NCI-H69 (cell line): ENCODE measurements around the gene ECE1.

Experiments used
- DNase-seq: peaks from one replicate; lab custom pipeline; 2025; lab: John Stamatoyannopoulos, UW

Gene ECE1

DNA sequence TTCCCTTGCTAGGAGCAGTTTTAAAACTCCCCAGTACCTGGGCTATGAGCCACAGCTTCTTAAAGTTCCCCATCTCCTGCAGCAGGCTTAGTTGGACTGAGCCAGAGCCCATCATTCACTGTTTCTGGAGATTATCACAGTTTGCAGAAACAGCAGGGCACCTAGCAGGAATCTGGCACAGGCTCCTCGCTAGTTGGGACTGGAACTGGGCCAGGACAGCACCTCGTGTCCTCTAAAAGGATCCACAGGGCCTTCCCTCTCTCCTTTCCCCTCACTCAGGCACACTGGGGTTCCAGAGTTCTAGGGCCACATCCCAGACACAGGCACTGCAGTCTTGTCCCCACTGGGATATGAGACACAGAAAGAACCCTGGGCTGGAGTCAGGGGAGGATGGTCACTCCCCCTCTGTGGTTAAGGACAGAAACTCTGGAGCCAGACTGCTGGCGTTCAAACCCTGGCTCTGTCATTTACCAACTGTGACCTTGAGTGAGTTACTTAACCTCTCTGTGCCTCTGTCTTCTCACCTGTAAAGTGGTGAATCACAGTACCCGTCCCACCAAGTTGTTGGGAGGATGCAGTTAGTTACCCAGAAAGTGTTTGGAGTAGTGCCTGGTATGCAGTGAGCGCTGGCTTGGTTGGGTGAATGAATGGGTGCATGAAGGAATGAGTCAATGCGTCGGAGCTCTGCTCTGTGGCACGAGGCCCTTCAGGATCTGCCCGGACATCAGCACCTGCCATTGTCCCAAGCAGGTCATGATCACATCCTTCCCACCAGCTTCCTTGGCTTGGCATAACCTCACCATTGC is 18.8 kb upstream of the ECE1 start:
- peak; percentile 84 for DNase-seq

- DNase-seq: no peak
Observed at GRCh38 chr1:21308330-21308729, 18.1 kb upstream of the ECE1 start.

DNA sequence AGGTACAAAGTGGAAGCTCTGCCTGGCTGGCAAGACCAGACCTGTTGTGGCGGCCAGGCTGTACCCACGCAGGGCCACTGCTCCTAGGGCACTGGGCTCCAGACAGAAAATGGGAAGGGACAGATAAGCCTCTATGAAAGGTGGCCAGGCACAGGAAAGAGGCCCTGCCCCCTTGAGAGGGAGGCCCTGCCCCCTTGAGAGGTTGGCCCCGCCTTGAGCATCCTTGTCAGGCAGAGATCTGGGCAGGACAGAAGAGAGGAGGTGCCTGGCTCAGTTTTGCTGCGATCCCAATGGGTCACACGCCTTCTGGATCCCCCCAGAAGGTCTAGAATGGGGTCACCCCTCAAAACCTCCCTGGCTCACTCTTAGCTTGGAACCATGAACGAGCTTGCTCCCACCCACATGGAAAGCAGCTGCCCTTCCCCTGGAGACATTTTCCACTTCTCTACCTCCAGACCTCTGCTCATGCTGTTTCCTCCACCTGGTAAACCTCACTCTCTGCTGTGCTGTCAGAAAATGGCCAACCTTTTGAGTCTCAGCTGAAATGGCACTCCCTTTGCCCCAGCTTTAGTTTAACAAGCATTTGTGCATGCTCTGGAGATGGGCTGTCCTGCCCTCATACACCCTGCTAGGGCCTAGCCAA is 17.5 kb upstream of the ECE1 start:
- DNase-seq: peak; percentile 25

DNA sequence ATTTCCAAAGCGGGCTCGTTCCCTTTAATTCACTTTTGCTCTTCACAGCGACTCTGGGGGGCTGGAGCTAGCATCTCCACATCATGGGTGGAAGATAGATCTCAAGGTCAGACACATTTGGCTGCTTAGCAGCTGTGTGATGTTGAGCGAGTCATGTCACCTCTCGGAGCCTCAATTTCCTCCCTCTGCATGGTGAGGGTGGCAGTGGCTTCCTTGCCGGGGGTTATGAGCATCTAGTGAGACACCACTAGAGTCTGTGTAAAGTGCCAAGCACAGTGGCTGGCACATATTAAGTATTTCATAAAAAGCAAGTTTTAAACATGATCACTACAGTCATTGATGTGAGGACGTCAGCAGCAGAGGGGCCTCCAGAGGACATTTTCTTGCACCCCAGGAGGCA is 16.9 kb upstream of the ECE1 start:
- no peak for DNase-seq

DNA sequence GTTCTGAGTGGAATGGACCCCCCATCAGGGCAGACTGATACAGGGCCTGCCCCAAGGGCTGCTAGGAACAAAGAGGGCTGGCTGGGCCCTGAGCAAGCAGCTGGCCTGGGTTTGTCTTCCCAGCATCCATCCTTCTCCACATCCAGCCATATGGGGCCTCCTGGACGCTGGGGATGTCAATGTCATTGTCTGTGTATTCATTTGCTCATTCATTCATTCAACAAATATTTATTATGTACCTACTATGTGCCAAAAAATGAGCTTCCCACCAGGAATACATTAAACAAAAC is 15.6 kb upstream of the ECE1 start:
- DNase-seq: peak; percentile 55

DNA sequence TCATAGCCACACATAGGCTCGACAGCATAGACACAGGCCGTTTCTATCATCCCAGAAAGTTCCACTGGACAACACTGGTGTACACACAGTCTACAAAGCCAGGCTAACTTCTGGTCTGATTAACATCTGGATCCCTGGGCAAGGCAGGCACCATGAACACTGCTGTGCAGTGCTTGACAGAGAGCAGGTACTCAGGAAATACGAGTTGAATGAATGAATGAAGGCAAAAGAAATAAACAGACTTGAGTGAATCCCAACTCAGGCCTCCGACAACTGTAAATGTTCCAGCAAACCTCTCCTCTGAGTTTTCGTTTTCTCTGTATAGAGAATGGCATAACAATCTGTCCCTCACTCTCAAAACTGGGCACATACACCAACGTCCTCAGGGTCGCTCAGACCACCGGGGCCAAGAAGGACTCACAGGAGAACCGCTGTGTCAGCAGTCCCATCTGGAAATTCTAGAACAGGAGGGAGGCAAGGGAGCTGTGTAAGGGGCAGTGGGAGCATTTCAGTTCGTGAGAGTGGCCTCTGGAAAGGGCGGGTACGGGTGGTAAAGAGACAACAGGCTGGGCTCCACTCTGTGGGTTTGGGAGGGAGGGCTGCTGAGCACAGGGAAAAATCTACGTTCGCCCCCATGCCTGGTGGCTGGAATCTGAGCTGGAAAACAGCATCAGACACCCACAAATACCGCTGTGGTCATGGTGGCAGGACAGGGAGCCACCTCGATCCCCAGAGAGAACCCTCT is 15.1 kb upstream of the ECE1 start:
- no peak for DNase-seq

- no peak for DNase-seq
Observed at GRCh38 chr1:21304488-21304887, 14.2 kb upstream of the ECE1 start.

GRCh38 chr1:21302747-21303715 is 12.8 kb upstream of the ECE1 start:
- DNase-seq: peak; percentile 72

GRCh38 chr1:21301794-21302440 is 11.7 kb upstream of the ECE1 start:
- DNase-seq: peak; percentile 13

DNA sequence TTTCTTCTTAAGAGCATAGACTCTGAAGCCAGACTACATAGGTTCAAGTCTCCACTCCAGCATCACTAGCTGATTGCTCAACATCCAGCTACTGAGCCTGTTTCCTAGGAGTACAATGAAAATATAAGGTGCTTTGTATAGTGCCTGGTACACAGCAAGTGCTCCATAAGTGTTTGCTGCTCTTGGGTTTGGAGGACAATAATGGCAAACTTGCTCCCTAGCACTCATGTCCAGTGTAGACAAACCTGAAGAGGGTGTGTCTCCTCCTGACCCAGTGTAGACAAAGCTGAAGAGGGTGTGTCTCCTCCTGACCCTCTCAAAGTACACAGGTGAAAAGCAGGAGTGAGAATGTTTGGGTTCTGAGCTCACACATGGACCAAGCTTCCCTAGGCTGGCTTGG is 10.5 kb upstream of the ECE1 start:
- no peak for DNase-seq

- DNase-seq: no peak
Observed at GRCh38 chr1:21299780-21300395, 9.6 kb upstream of the ECE1 start.

DNA sequence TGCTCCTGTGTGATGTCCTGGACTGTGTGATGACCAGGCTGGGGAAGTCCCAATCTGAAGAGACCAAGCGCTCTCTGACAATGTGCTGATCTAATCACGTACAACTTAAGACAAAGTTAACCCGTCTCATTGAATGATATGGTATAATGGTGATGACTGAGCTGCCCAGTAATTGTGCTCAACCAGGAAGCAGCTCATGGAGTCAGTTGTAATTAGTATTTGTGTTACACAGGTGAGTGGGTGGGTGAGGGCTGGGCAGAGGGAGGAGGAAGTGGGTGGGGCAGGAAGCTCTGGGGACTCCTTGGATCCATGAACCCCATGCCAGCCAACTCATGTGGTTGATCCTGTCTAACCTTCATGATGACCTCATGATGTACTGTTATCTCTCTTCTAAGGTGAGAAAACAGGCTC is 8.7 kb upstream of the ECE1 start:
- peak; percentile 71 for DNase-seq

GRCh38 chr1:21297975-21298374 is 7.7 kb upstream of the ECE1 start:
- no peak for DNase-seq

DNA sequence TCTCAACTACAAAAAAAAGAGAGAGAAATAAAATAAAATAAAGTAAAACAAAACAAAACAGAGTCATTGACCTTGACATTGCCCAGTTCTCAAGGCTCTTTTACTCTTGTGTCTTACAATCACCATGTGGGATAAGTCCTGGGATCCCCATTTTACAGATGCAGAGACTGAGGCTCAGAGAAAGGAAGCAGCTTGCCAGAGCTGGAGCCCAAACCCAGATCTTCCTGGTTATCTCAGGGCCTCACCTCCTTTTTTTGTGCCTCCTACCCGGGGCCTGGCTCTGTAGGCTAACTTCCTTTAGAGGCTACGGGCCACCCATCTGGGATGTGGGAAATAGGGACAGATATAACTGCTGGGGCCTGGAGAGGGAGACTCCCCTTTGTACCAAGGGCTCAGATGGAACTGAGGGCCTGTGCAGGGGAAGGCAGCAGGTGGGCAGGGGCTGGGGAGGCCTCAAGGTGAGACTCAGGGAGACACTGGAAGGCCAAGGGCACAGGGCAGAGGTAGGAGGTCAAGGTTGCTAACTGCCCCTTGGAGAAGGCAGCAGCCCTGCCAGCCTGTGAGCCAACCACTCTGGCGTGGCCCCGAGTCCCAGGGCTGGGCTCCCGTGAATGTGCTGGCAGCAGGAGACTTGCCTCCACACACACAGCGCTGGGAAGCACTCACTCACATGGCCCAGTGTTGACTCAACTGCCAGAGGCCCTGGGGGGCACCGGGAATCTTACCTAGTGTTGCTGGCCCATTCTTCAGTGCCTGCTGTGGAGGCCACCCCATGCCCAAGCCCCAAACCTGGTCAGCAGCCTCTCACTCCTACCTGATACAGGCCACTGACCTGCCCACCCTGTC is 6.5 kb upstream of the ECE1 start:
- DNase-seq: no peak

DNA sequence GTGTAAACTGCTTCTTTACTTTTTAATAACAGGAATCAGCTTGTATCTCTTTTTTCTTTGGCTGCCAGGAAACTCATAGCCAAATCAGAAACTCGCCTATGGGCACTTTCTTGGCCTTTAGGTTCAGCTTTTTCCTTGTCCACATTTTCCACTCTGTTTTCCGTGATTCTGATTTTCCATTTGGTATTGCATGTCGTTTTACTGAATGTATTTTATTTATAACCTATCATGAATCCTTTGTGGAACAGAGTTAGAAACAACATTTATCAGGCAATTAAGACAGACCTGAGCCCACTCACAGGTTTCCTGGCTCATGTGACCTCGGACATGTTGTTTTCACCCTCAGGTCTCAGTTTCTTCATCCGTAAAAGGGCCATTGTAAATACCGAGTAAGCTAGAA is 5.3 kb upstream of the ECE1 start:
- no peak for DNase-seq

- DNase-seq: no peak
Observed at GRCh38 chr1:21295002-21295401, 4.7 kb upstream of the ECE1 start.

DNA sequence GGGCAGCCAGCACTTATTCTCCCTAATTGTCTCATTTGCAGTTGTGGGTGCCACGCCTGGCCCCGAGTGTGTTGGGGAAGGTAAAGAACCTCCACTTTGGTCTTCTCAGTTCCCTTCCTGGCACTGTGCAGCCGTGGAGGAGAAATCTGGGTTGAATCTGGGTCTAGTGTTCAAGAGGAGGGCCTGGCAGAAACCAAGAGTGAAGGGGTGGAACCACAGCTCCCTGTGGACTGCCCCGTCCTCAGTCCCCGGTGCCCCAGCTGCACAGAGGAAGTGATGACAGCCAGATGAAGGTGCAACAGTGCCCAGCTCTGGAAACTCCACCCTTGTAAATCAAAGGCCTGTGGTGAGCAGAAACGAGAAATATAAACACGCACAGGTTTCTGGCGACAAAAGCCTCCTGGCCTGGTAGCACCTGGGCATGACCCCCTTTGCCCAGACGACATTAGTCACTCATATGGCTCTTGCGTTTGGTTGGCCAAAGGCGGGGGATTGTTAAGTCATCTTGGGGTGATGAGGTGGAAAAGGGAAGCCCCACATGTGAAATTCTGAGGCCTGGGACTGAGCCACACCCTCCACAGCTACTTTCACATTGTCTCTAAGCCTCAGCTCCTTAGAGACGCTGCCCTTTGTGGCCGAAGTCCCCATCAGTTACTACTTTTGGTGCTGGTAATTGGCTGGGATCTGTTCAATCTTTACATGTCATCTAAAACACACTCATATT is 4.2 kb upstream of the ECE1 start:
- no peak for DNase-seq

GRCh38 chr1:21293537-21294265 is 3.4 kb upstream of the ECE1 start:
- no peak for DNase-seq
